ENCODE measurements around the gene CCDC93.

DNA sequence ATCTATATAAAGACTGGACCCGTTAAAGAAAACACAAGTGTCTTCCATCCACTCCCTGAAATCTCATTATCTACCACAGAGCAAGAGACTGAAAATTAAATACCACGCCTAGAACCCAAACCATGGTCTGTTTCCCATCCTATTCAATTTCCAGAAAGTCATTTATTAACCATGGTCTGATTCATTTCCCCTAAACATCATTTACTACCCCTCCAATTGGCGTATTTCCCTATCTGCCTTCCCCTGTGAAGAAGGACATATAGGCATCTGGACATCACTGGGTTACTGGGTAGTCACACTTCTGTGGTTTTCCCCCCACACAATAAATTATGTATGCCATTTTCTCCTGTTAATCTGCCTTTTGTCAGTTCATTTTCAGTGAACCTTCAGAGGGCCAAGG, 30.8 kb downstream of the CCDC93 start:
- TF ChIP-seq, protein P1, sequence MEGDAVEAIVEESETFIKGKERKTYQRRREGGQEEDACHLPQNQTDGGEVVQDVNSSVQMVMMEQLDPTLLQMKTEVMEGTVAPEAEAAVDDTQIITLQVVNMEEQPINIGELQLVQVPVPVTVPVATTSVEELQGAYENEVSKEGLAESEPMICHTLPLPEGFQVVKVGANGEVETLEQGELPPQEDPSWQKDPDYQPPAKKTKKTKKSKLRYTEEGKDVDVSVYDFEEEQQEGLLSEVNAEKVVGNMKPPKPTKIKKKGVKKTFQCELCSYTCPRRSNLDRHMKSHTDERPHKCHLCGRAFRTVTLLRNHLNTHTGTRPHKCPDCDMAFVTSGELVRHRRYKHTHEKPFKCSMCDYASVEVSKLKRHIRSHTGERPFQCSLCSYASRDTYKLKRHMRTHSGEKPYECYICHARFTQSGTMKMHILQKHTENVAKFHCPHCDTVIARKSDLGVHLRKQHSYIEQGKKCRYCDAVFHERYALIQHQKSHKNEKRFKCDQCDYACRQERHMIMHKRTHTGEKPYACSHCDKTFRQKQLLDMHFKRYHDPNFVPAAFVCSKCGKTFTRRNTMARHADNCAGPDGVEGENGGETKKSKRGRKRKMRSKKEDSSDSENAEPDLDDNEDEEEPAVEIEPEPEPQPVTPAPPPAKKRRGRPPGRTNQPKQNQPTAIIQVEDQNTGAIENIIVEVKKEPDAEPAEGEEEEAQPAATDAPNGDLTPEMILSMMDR (optimal IDR thresholded peaks at IDR 0.05 in 1 of 3, IDR thresholded peaks at IDR 0.05 in 1 of 3, conservative IDR thresholded peaks at IDR 0.05 in 1 of 3; ENCODE audit: extremely low read depth in 1 of 3, insufficient read depth in 2 of 3, low read length in 3 of 3): no peak
- TF ChIP-seq EZH2 (IDR thresholded peaks at IDR 0.05; ENCODE audit: low read length): no peak
